GM19395 (cell line): ENCODE data around the gene INPP5A.

Experiments
- ATAC-seq: cut with Tn5 transposase; IDR thresholded peaks from one replicate; pipeline ENCODE4 v1.9.1; 2021; ENCODE audit warnings: mild to moderate bottlenecking, moderate library complexity; ENCODE audit not compliant: unreplicated experiment

The INPP5A gene

GRCh38 chr10:132517951-132518521 lies 19.6 kb upstream of the INPP5A start:
- ATAC-seq, result no peak

DNA sequence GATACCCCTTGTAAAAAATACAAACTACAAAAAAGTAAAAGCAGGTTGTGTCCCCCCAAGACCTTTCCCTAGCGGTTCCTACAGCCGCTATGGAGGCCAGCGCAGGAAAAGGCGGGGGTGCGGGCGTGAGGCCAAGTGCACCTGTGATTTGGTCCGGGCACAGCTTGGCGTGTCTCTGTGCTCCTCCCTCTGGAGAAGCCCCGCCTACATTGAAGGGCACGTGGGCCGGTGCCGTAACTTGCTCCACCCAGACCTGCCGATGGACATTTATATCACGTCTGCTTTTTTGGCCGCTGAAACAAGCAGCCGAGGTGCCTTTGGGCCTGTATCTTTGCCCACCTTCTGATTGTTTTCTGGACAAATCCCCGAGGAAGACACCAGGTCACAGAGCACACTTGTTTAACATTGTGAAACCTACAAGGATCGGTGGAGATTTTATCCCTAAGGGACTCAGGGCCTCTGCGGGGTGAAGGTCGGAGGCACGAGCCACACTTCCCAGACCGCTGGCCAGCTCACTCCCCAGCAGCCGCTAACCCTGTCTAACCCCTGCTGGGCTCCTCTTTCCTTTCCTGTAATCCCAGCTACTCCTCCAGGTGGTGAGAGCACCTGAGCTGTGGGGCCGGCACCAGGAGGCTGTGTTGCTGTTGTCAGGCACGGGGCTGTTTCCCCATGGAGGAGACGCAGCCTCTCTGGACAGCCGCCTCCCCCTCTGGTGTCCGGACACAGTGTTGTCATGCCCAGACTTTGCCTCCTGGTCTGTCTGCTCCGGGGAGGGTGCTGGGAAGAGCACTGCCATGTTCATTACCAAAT lies 18.8 kb upstream of the INPP5A start:
- no peak for ATAC-seq

DNA sequence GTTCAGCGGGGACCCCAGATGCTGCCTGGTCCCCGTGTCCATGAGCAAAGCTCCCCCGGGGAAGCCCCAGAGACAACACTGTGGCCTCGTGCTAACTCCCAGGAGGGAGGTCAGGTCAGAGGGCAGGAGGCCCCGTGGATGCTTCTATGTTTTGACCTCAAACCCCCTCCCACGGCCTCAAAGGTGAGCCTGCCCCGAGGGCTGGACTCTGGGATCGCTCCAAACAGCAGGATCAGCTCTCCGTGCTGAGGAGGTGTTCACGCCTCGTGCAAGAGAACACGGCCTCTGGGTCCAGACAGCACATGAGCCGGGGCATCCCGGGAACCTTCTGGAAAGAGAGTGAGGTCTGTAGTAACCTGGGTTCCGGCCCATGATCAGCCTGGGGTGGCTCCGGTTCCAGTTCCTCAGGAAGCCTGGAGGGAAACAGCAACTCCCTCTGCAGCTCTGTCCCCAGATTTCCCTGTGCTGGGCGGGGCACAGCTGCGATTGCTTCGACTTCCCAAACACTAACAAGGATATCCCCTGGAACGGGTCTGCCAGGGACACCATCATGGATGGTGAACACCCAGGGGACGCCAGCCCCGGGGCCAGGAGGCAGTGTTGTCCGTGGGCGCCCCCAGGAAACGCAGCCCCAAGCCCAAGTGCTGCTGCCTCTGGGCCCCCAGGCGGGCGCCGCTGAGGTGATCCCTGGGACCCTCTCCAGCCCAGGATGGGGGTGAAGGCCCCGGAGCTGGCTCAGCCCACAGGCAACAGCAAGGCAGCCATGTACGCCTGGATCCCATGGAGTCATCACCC lies 18.0 kb upstream of the INPP5A start:
- ATAC-seq, result no peak

GRCh38 chr10:132520177-132520811 lies 17.3 kb upstream of the INPP5A start:
- no peak for ATAC-seq

- no peak for ATAC-seq
Measured at GRCh38 chr10:132521041-132521465, 16.5 kb upstream of the INPP5A start.

- no peak for ATAC-seq
Measured at GRCh38 chr10:132521466-132522102, 16.0 kb upstream of the INPP5A start.

DNA sequence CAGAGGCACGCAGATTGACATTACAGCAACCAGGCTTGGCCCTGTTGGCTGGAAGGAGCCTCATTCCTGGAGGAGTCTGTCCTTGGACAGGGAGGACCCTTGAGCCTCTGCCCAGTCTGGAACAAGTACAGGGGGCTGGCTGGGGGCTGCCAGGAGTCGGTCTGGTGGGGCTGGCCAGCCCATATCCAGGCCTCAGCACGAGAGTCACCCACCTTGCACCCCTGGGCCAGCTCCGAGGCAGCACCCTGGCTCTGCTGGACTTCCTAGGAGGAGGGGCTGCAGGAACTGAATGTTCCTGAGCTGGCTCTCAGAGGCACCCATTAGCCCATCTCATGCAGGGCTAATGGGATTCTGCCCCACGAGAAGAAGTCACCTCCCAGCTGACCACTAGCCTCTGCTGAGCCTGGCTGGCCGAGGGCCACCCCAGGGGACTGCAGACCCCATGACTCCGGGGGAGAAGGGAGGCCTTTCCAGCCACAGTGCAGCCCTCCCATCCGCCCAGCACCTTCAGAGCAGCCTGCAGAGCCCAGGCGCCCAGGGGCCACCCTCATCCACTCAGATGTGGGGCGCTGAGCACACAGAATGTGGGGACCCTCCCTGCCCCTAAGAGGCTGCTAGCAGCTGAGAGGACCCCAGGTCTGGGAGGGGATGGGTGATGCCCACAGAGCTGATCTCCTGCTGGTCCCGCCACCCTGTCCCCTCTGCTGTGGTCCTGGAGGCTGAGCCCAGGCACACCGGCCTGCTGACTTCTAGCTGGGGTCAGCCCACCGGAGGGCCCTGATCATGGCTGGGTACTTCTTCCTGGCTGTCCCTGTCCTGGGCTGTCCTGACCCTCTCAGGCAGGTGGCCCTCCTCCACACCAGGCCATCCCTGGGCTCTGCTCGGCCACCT lies 14.8 kb upstream of the INPP5A start:
- ATAC-seq, result no peak

GRCh38 chr10:132523561-132524442 lies 13.8 kb upstream of the INPP5A start:
- no peak for ATAC-seq

- ATAC-seq, result no peak
Measured at GRCh38 chr10:132524443-132525285, 12.9 kb upstream of the INPP5A start.

- no peak for ATAC-seq
Measured at GRCh38 chr10:132526676-132527075, 10.9 kb upstream of the INPP5A start.

GRCh38 chr10:132527339-132528063 lies 10.1 kb upstream of the INPP5A start:
- ATAC-seq, result no peak

DNA sequence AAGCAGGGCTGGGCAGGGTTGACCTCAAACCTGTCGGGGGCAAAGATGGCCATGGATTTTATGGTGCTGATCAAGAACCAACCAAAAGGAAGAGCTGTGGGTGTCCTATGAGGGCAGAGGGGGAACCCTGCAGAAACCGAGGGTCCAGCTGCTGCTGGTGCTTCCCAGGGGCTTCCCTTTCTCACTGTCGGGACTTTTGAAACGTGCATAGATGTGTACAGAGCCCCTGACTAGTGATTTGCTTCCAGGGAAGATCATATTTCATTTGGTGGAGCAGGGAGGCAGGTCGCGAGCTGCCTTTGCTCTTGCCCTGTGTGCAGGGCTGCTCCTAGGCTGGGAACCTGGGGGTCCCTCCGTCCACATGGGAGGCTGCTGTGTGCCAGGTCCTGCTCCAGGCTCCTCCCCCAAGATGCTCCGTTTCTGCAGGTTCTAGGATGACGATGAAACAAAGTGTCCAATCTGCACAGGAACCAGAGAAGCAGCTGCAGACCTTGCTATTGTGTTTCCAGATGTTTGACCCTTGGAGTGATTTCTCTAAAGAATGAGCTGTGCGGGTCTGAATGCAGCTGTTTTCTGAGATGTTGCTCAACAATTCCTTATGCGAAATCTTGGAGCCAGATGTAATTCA lies 9.4 kb upstream of the INPP5A start:
- ATAC-seq, result no peak

DNA sequence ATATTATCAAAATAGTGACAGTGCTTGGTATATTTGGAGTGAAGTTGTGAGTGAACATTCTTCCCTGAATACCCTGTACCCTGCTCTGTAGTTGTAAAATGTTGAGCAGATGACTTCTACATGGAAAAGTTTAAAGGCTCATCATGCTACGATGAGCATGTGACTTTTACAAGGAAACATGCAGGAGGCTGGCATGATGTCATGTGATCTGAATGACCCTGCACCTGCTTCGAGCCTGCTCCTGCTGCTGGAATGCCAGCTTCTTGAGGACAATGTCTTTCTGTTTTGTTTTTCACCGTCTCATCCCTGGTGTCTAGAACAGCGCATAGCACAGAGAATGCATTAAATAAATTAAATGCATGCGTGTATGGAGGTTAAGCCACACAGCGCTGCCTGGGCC lies 5.4 kb upstream of the INPP5A start:
- no peak for ATAC-seq

DNA sequence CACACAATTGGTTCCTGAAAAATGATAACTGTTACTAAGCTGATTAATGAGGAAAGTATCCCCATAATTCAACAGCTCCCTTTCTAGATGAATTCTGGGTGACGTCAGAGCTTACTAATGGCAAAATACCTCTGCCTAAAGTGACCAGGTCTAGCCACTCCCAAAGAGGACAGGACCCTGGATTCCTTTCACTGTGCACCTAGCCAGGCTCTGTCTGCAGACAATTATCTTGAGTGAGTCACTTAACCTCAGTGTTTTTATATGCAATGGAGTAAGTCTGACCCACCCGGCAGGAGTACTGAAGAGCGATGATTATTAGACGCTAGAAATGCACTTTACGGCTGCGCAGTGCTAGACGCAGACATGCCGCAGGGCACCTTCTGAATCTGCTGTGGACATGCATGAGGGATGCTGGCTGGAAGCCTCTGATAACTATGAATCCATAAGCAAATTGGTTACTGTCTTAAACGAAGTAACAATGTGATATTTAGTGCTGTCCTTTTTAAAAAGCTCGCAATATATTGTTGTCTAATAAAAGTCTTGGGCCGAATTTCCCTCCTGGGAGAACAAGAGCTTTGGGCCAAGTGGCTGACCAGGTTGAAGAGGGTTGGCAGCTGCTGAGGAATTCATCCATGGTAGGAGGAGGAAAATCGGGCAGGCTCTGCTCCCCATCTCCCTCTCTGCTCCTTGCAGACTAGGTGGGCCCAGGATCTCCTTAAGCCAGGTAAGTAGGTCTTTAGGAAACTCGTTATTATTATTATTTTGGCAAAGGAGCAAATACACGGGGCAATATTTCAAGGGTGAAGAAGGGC lies 4.6 kb upstream of the INPP5A start:
- no peak for ATAC-seq

DNA sequence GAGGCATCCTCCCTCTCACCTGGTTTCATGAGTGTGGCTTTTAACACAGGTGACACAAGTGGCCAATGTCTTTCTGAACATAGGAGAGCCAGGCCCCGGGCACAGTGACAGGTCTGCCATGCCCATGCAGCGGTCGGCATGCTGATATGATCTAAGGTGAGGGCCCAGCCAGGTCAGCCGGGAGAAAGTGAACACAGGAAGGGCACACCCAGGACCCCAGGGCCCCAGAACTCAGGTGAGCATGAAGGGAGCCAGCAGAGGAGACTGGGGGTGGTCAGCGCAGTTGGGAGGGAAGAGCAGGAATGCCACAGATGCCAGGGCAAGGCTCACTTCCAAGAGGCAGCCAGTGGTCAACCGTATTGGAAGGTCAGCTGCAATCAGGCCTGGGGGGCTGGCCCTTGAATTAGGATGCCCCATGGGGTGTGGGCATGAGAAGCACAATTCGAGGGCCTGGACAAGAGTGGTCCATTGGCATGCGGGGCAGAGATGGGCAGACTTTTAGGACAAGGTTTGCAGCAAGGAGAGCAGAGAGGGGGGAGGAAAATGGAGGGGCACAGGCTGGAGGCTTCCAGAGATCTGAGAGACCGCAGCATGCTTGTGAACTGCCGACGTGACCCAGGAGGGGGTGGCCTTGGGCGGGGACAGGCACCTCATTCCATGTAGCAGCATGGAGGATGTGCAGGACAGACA lies 3.9 kb upstream of the INPP5A start:
- ATAC-seq, result no peak
